ENCODE data around the gene IGFN1.

DNA sequence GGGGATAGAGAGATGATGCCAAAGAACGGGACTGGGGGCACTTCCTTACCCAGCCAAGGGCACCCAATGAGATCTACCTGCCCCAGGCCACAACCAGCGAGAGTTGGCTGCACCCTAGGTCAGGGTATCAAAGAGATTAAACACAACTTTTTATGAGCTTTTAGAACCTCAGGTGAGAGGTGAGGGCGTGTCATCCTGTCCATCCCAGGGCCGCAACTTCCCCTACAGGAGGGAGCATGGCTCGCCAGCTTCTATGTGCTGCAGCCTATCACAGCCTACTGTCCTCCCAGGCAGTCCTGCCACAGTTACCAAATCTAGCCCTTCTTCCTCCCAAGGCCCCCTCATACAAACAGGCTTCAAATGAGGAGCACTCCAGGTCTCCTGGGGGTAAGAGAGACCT lies 49.2 kb upstream of the IGFN1 start:
- TF ChIP-seq CTCF (IDR thresholded peaks at IDR 0.05) (no peak), POLR2A (IDR thresholded peaks at IDR 0.05) (no peak)

Measured in esophagus squamous epithelium (tissue), 4 donors.